ENCODE results near the gene AKR1B15. TPM values are rescaled to one million over a fixed set of nuclear protein-coding genes. Genes with fewer than 3 reads are reported as not detected.

The AKR1B15 gene
- total and polyA plus RNA-seq, 2 donors (not counting 3 experiments of a cell fraction or from before 2014, with no cell fraction given), result not detected

- no peaks in the 10 kb centered on the region for H3K9me1 ChIP-seq (replicated peaks; ENCODE audit: control insufficient read depth, extremely low read depth, insufficient read depth, low read length)
- H3K27ac ChIP-seq (ENCODE audit: insufficient read depth, low read depth, low read length), result no peak overlapping the region
- H2AFZ ChIP-seq (ENCODE audit: low read depth, low read length), result no peak overlapping the region
- H3K27me3 ChIP-seq (ENCODE audit: control insufficient read depth in 2 of 2, insufficient read depth in 2 of 2, low read length in 2 of 2), result no peaks in the 10 kb centered on the region
- intact Hi-C loops (cut with micrococcal nuclease) (loop anchor here (2.0 to 5.0 kb wide), 3 partner anchors 167 to 561 kb away; partner anchors contain the start of genes CALD1 and CYREN), dilution Hi-C loops (cut with MboI; ENCODE audit: extremely low pct_ligation_motif_present, low sequenced_read_pairs) (no loop called here)
- peaks cover 25% of the 10 kb centered on the region for H3K4me1 ChIP-seq (ENCODE audit: control insufficient read depth, extremely low read depth, insufficient read depth, low read length)
- H3K9ac ChIP-seq (replicated peaks; ENCODE audit: extremely low read depth, insufficient read depth, low read length), result no peak overlapping the region
- POLR2A ChIA-PET, result no interaction called here
- TF ChIP-seq JUN (IDR thresholded peaks at IDR 0.05; ENCODE audit: borderline replicate concordance, insufficient read depth, insufficient read length, low read depth) (no peak), POLR2AphosphoS5 (IDR thresholded peaks at IDR 0.05; ENCODE audit: insufficient read depth, low read depth, low read length) (no peak), FOS (IDR thresholded peaks at IDR 0.05; ENCODE audit: borderline replicate concordance, insufficient read depth, low read length) (no peak), CTCF (IDR thresholded peaks at IDR 0.05; ENCODE audit: extremely low read depth in 1 of 2, insufficient read depth in 1 of 2, low read depth in 1 of 2, low read length in 2 of 2) (no peak), MYC (IDR thresholded peaks at IDR 0.05; ENCODE audit: low read depth, low read length) (no peak)
- H3K79me2 ChIP-seq (ENCODE audit: control insufficient read depth, insufficient read depth, low read length), result no peaks in the 10 kb centered on the region
- H3K9me3 ChIP-seq (replicated peaks; ENCODE audit: control insufficient read depth, insufficient read depth, low read length), result no peaks in the 10 kb centered on the region
- no peak for FAIRE-seq
- H4K20me1 ChIP-seq (replicated peaks; ENCODE audit: control insufficient read depth, extremely low read depth, insufficient read depth, low read length), result no peaks in the 10 kb centered on the region
- no peak overlapping the region for H3K4me3 ChIP-seq (replicated peaks in 1 of 3; ENCODE audit: insufficient read depth in 1 of 3, low read depth in 1 of 3, low read length in 3 of 3)
- no peak overlapping the region for H3K4me2 ChIP-seq (ENCODE audit: insufficient read depth, low read length)
- CTCF ChIA-PET, result interaction anchor here (0.8 to 5.3 kb wide), 11 partner anchors 9 to 342 kb away, joined by 3 to 53 read pairs (median 4); partner anchors contain the start of genes AKR1B1 and BPGM
- BruUV-seq (replicated peaks), result no TSS peak
- DNase-seq (ENCODE audit: low read depth, low spot score), result no peak
- H3K36me3 ChIP-seq (ENCODE audit: control insufficient read depth in 2 of 2, extremely low read depth in 1 of 2, insufficient read depth in 2 of 2, low read length in 2 of 2), result no peaks in the 10 kb centered on the region
Observed at GRCh38 chr7:134611611-134612151, 62.8 kb downstream of the AKR1B15 start.
